K562 (cell line): Measurements from ENCODE around the gene PHC3.

ENCODE experiments used
- PRPF4 ChIP-seq: fragments of 200-400 bp; formaldehyde crosslinking; IDR thresholded peaks from one replicate; pipeline ENCODE4 v1.6.1; 2017; ENCODE audit warnings: low read length, low read depth, mild to moderate bottlenecking; ENCODE audit not compliant: insufficient read depth, poor library complexity, severe bottlenecking
- ZBED1 ChIP-seq: IDR thresholded peaks from 2 replicates; pipeline ENCODE4 v1.6.1; 2014
- ZNF76 ChIP-seq: fragments of 250-450 bp; sonication (Bioruptor Pico); IDR thresholded peaks from 2 replicates; pipeline ENCODE4 v1.4.0; 2020; ENCODE audit warnings: mild to moderate bottlenecking, moderate library complexity, borderline replicate concordance
- TF ChIP-seq, protein P1 (sequence below): sonication (generic); formaldehyde crosslinking; IDR thresholded peaks from 2 replicates; pipeline ENCODE4 v1.8.0; 2022; ENCODE audit warnings: missing genetic modification reagents, mild to moderate bottlenecking, moderate library complexity, borderline replicate concordance
- TF ChIP-seq, protein P2 (sequence below): sonication (generic); formaldehyde crosslinking; IDR thresholded peaks from 2 replicates; pipeline ENCODE4 v1.8.1; 2022; ENCODE audit warnings: missing genetic modification reagents

DNA sequence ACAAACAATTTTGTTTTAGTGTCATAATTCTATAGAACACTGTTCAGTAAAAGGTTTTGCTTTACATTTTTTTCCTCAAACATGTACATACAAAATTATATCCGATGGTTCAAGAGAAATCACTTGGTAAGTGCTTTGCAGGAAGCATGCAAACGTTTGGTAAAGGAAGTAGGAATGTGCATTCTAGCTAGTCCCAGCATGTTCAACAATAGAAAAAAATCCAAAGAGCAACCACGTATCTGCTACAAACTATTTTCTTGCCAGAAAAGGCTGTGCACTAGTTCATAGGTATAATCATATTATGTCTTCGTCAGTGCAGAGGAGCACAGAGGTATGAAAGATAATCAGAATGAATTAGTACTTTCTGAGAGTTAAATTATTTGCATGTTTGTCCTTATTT is 85.8 kb downstream of the PHC3 start:
- TF ChIP-seq PRPF4 (no peak), ZBED1 (no peak), ZNF76 (CRISPR knock-in tag) (no peak)
- TF ChIP-seq, protein P1, sequence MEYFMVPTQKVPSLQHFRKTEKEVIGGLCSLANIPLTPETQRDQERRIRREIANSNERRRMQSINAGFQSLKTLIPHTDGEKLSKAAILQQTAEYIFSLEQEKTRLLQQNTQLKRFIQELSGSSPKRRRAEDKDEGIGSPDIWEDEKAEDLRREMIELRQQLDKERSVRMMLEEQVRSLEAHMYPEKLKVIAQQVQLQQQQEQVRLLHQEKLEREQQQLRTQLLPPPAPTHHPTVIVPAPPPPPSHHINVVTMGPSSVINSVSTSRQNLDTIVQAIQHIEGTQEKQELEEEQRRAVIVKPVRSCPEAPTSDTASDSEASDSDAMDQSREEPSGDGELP (CRISPR knock-in tag): no peak
- TF ChIP-seq, protein P2, sequence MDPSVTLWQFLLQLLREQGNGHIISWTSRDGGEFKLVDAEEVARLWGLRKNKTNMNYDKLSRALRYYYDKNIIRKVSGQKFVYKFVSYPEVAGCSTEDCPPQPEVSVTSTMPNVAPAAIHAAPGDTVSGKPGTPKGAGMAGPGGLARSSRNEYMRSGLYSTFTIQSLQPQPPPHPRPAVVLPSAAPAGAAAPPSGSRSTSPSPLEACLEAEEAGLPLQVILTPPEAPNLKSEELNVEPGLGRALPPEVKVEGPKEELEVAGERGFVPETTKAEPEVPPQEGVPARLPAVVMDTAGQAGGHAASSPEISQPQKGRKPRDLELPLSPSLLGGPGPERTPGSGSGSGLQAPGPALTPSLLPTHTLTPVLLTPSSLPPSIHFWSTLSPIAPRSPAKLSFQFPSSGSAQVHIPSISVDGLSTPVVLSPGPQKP (CRISPR knock-in tag): no peak
